HG03108 (cell line): ENCODE measurements around the gene API5.
A peak's percentile ranks its signal among the peaks of the same experiment; 100 is the strongest.

Experiments used
- ATAC-seq: cut with Tn5 transposase; IDR thresholded peaks from one replicate; pipeline ENCODE4 v1.9.1; 2021; ENCODE audit warnings: moderate library complexity; ENCODE audit not compliant: unreplicated experiment

API5 gene

GRCh38 chr11:43358801-43359421, 47.1 kb downstream of the API5 start, which contains the start of gene TTC17:
TSS of gene TTC17 (plus strand) at chr11:43358920. CDS start at chr11:43358955, 35 bp downstream.
- peak; percentile 92 for ATAC-seq

DNA sequence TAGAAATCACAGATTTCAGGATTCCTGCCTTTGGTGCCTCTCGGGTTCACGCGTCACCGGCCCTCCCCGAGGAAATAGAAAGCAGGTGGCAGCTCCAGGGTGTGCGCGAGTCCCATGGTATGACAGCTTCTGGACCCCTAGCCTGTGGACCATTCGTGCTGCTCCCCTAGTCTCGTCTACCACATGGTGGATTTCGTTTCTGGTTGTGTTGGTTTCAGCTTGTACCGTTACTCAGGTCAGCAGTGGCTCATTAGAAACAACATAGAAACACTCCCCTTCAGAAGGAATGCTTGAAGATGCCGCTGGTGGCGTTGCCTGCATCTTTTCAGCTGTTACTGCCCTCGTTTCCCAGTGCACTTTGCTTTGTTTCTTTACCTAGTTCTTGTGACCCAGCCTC, 47.6 kb downstream of the API5 start:
- peak; percentile 36 for ATAC-seq

DNA sequence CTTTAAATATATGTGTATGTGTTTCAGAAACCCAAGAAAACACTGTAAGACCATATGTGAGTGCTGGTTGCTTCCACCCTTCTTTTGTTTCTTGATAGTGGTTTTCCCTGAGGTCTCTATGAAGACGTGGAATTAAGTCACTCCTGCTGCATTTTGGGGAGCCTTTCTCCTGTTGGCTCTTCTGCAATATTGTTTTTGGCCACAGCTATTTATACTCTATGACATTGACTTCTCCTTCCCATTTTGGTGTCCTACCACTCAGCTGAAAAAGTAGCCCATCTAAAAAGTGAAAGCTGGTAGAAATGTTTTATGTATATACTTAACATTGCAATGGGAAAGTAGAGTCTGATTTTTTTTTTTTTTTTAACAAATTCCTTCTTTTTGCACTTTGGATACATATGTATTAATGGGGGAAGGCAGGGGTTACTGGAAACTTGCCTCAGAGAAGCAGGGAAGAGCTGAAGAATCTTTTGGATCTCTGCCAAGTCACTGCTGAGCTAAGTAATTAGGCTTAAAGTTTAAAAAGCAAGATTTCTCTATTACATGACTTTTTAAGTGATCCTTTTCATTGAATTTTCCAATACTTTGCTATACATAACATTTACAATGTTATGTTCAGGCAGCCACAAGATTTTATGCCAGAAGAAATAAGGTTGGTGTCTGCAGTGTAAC, 48.7 kb downstream of the API5 start:
- no peak for ATAC-seq

DNA sequence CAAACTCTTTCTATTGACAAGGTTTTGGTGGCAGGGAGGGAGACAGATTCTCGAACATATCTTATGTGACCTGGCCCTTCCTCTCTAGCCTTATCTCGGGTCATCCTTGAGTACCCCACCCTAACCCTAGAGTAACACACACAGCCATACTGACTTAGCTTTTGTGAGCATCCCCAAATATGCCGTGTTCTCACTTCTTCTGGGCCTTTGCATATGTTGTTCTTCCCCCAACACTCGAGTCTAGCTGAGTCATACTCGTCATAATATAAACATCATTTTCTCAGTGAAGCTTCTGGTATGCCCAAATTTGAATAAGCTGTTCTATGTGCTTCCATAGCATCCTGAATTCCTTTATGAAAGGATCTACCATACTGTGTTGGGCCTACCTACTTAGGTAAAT, 54.9 kb downstream of the API5 start:
- no peak for ATAC-seq

DNA sequence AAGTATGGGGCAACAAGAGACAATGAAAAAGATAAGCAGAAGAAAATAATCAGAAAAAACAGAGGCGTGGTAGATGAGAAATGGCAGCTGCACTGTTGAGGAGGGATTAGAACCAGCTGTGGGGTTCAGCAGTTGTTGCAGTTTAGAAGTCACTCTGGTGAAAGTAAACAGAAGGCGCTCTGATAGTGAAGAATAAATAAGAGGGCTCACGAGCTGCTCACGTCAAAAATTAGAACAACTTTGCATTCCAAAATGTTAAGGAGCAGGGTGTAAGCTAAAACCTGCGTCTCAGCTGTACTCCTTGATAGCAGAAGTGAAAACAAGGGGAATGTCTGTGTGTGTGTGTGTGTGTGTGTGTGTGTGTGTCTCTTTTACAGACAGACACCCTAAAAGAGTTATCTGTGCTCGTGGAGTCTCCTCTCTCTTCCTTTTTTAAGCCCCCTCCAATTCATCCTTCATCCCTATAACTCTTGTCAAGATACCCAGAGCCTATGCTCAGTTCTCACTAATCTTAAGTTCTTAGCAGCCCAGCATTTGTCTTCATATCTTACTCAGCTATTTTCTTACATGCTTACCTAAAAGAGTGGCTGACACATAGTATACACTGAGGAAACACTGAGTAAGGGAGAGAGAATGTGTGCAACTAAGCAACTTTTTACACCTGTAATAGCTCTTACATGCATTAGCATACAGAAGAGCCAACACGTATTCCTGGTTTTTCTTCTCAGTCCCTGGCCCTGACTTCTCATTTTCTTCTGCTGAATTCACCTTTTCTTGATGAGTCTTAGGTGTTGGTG, 55.8 kb downstream of the API5 start:
- ATAC-seq = no peak

- no peak for ATAC-seq
Observed at GRCh38 chr11:43376065-43376464, 64.3 kb downstream of the API5 start.

DNA sequence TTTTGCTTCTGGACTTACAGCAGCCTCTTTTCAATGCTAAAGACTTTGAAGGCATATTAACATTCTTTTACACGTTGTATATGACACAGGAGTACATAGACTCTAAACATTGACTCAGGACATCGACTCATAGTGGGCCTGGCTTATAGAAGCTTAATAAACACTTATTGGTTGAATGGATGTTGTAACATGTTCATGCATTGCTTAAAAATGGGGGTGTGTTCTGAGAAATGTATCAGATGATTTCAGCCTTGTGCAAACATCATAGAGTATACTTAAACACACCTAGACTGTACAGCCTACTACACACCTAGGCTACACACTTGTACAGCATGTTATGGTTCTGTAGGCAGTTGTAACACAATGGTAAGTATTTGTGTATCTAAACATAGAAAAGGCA, 64.8 kb downstream of the API5 start:
- ATAC-seq = no peak

DNA sequence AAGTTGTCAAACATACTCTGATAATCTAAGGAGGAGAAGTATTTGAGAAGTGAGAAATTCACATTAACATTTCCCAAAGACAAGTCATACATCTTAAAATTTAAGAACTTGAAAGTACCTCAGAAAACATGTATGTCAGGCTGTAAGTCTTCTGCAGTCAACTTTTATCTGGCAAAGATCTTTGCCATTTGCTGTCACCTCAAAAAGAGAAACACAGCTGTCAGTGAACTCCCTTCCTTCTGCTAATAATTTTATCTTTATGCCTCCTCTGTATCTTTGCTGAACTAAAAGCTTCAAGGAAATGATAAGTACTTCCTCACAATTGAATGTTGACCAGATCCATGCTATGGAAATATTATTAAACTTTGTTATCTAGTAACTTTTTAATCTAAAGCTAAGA, 65.6 kb downstream of the API5 start:
- no peak for ATAC-seq

DNA sequence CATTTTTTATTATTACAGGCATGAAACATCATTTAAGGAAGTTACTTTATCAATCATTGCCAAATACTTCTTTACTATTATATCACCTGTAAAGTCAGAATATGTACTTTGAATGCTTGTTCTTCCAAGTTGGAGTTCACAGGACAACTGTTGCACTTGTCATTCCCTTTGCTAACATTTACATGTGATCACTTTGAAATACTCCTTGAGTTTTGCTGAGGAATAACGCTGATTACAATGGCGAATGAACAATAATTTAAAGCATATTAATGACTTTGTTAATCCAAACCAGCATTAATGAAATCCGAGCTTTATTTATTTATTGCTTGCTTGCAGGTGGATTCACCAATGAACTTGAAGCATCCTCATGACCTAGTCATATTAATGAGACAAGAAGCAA, 67.1 kb downstream of the API5 start:
- ATAC-seq = no peak

DNA sequence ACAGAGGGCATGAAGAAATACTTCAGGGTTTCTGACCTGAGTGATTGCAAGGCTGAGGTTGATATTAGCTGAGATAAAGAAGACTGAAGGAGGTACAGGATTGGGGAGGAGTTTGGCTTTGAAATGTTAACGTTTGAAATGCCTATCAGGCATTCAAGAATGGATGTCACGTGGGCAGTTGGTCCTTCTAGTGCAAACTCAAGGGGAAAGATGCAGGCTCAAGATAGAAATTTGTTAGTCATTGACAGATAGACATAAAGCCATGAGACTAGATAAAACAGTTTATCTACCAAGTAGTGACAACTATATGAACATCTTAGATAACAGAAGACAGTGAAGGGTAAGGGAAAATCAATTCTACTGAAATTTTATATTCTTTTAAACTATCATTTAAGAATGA, 70.0 kb downstream of the API5 start:
- no peak for ATAC-seq

GRCh38 chr11:43382614-43383013, 70.8 kb downstream of the API5 start:
- ATAC-seq = no peak

DNA sequence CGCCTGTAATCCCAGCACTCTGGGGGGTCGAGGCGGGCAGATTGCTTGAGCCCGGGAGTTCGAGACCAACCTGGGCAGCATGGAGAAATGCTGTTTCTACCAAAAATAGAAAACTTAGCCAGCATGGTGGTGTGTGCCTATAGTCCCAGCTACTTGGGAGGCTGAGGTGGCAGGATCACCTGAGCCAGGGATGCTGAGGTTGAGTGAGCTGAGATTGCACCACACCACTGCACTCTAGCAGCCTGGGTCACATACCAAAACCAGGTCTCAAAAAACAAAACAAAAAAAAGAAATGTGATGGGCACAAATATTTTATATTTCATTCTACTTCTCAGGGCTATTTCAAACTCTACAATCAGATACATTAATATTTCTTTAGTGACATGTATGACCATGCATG, 72.6 kb downstream of the API5 start:
- ATAC-seq = no peak

GRCh38 chr11:43392713-43393112, 80.9 kb downstream of the API5 start:
- no peak for ATAC-seq

- ATAC-seq = no peak
Observed at GRCh38 chr11:43393765-43394355, 82.1 kb downstream of the API5 start.
